LHCN-M2 (cell line): ENCODE results near the gene PLA2G7. TPM values are rescaled to one million over a fixed set of nuclear protein-coding genes. Genes with fewer than 3 reads are reported as not detected.
"Not testable (repeated sequence)": the region's sequence is repeated elsewhere in the genome, so short reads cannot be mapped to it uniquely, and the experiment has no call there.

Experiments
- DNase-seq: peaks from one replicate; pipeline ENCODE4 v3.0.0-alpha.2; 2012; ENCODE audit warnings: low read depth
- total RNA-seq: library from RNA; depleted of rRNA; stranded (reverse); fragments of >200 nt; gene quantifications from 2 replicates; pipeline ENCODE4 v1.2.3, GENCODE V29; 2014

Gene PLA2G7
- total RNA-seq, 1 experiment from 2014 or later: not detected

GRCh38 chr6:46748940-46749503 lies 13.8 kb upstream of the PLA2G7 start:
- no peak for DNase-seq

- peak; percentile 16 for DNase-seq
These were observed 11.5 kb upstream of the PLA2G7 start, which contains the start of gene ANKRD66 for GRCh38 chr6:46746696-46747095. Gene ANKRD66 (plus strand): TSS chr6:46746933. CDS start chr6:46751949, 5,016 bp downstream.

GRCh38 chr6:46745973-46746372 lies 10.8 kb upstream of the PLA2G7 start:
- DNase-seq: no peak

- DNase-seq: not testable (repeated sequence)
These were observed 9.1 kb upstream of the PLA2G7 start for GRCh38 chr6:46744159-46744725.

GRCh38 chr6:46743425-46744158 lies 8.4 kb upstream of the PLA2G7 start:
- no peak for DNase-seq

- DNase-seq: no peak
These were observed 6.7 kb upstream of the PLA2G7 start for GRCh38 chr6:46741910-46742309.

GRCh38 chr6:46741482-46741881 lies 6.3 kb upstream of the PLA2G7 start:
- no peak for DNase-seq

- DNase-seq: no peak
These were observed 1.7 kb upstream of the PLA2G7 start for GRCh38 chr6:46736906-46737305.

GRCh38 chr6:46735720-46736031 lies 501 bp upstream of the PLA2G7 start:
- no peak for DNase-seq

GRCh38 chr6:46733341-46733801 lies 1.8 kb downstream of the PLA2G7 start:
- no peak for DNase-seq

- no peak for DNase-seq
These were observed 4.2 kb downstream of the PLA2G7 start for GRCh38 chr6:46730921-46731461.

GRCh38 chr6:46729787-46730326 lies 5.3 kb downstream of the PLA2G7 start:
- DNase-seq: no peak

GRCh38 chr6:46720401-46720800 lies 14.8 kb downstream of the PLA2G7 start:
- peak; percentile 24 for DNase-seq

- DNase-seq: peak; percentile 76
These were observed 16.1 kb downstream of the PLA2G7 start for GRCh38 chr6:46719099-46719498.

- peak; percentile 31 for DNase-seq
These were observed 20.0 kb downstream of the PLA2G7 start for GRCh38 chr6:46715141-46715540.

- DNase-seq: no peak
These were observed 23.7 kb downstream of the PLA2G7 start for GRCh38 chr6:46711491-46711890.

GRCh38 chr6:46706464-46706863 lies 28.7 kb downstream of the PLA2G7 start:
- DNase-seq: no peak

- peak; percentile 57 for DNase-seq
These were observed 30.6 kb downstream of the PLA2G7 start for GRCh38 chr6:46704562-46704961.

GRCh38 chr6:46699970-46700369 lies 35.2 kb downstream of the PLA2G7 start:
- DNase-seq: no peak

GRCh38 chr6:46690911-46691451 lies 44.2 kb downstream of the PLA2G7 start:
- no peak for DNase-seq

- DNase-seq: peak; percentile 64
These were observed 44.9 kb downstream of the PLA2G7 start for GRCh38 chr6:46690141-46690755.

GRCh38 chr6:46689657-46690056 lies 45.5 kb downstream of the PLA2G7 start:
- DNase-seq: no peak
